ENCODE data around the gene ISG15. TPM values are rescaled to one million over a fixed set of nuclear protein-coding genes. Genes with fewer than 3 reads are reported as not detected.

Gene ISG15
- total RNA-seq, 1 donor from 2014 or later = 31.9 TPM

DNA sequence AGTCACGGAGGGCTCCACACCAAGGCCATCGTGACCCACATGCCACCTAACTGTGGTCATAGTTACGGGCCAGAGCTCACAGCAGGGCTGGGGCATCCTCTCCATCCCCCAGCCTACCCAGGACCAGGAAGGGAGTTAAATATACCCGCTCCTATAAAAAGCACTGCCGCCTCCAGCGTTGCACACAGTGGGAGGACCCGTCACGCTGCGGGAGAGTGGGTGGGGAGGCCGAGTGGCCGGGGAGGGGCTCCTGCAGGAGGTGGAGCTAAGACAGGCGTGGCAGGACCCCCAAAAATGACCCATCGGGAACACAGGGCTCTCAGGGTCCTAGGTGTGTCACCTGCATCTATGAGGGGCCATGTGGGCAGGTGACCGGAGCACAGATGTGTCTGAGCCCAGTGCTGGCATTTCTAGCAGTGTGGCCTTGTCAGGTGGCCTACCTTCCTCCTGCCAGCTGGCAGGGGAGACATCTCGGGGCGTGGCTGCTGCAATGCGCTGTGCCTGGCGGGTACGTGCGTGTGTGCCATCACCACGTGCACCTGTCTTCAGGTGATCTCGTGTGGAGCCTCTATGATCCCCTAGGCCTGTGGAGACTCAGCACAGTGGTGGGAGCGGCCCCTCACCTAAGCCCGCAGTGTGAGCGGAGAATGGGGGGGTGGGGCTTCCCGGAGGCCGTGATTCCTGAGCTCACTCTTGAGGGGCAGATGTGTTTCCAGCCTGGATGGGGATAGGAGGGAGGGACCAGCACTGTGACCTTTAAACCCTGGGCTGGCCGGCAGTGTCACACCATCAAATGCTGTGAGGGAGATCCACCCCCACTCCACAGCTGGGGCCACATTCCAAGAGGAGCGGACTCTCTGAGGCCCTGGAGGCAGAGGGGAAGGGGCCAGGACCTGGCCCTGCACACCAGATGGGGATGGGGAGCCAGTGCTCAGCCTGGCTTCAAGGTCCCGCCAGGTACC is 24.4 kb downstream of the ISG15 start:
- Mint-ChIP-seq H3K4me3 (ENCODE audit: low read depth) (no peak overlapping the region), H3K4me1 (ENCODE audit: low read depth) (peaks cover 11% of the 10 kb centered on the region), H3K36me3 (ENCODE audit: low read depth) (no peaks in the 10 kb centered on the region), H3K9me3 (no peaks in the 10 kb centered on the region), H3K27me3 (ENCODE audit: low read depth) (peaks cover 27% of the 10 kb centered on the region), H3K27ac (no peak overlapping the region)
- intact Hi-C loops (cut with micrococcal nuclease) = no loop called here
- DNase-seq (ENCODE audit: low spot score) = no peak

DNA sequence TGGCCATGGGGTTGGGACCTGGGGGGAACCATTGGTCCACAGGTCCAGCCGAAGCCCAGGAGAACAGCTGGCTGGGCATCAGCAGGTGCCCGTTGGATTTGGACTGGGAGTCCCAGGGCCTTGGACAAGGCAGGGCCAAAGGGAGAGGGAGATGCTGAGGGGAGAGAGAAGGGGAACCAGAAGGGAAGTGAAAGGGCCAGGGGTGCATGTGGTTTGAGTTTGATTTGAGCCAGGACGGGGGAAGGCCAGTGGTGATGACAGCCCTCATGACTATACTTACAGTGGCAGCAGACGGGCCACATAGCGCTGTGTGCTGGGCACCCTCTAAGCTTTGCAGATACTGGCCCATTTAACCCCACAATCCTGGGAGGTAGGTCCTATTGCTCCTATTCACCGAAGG is 25.4 kb downstream of the ISG15 start:
- Mint-ChIP-seq H3K27me3 (ENCODE audit: low read depth) (peaks cover 27% of the 10 kb centered on the region), H3K36me3 (ENCODE audit: low read depth) (no peaks in the 10 kb centered on the region)

DNA sequence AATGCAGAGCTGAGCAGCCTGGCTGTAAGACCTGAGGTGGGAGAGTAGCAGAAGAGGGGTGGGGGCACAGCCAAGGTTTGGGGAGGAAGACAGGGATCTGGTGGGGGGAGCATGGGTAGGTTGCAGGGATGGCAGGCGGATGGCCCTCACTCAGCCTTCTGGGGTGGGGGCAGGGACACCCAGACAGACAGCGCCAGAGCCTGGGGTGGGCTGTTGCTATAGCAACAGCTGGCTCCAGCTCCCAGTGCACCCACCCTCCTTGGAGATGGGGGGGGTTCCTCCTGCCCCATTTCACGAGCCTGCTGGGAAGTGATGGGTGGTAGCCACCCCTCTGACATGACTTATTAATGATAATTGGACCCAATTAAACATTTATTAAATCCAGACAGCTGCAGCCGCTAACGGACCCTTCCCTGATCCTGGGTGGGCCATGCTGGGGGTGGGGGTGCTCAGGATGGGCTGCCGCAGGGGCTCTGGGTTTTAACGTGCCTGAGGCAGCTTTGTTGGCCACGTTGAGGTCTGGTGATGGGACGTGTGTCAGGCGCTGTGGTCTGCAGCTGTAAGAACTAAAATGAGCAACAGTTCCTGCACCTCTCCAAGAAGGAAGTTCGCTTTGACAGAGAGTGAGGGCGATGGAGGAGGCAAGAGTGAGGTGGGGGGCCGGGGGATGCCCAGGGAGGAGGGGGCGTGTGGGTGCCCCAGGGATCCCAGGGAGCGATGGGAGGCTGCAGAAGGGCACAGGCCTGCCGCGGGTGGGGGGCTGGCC is 26.0 kb downstream of the ISG15 start:
- no peak for DNase-seq (ENCODE audit: low spot score)
- peak overlapping the region; percentile 2 for H3K27ac Mint-ChIP-seq
- intact Hi-C loops (cut with micrococcal nuclease) = no loop called here

More for the DNA sequence above, 25.4 kb downstream of the ISG15 start:
- H3K4me3 Mint-ChIP-seq (ENCODE audit: low read depth) = peak overlapping the region; percentile 1
- H3K4me1 Mint-ChIP-seq (ENCODE audit: low read depth) = peaks cover 11% of the 10 kb centered on the region
- intact Hi-C loops (cut with micrococcal nuclease) = no loop called here
- H3K9me3 Mint-ChIP-seq = no peaks in the 10 kb centered on the region
- H3K27ac Mint-ChIP-seq = no peak overlapping the region
- no peak for DNase-seq (ENCODE audit: low spot score)

DNA sequence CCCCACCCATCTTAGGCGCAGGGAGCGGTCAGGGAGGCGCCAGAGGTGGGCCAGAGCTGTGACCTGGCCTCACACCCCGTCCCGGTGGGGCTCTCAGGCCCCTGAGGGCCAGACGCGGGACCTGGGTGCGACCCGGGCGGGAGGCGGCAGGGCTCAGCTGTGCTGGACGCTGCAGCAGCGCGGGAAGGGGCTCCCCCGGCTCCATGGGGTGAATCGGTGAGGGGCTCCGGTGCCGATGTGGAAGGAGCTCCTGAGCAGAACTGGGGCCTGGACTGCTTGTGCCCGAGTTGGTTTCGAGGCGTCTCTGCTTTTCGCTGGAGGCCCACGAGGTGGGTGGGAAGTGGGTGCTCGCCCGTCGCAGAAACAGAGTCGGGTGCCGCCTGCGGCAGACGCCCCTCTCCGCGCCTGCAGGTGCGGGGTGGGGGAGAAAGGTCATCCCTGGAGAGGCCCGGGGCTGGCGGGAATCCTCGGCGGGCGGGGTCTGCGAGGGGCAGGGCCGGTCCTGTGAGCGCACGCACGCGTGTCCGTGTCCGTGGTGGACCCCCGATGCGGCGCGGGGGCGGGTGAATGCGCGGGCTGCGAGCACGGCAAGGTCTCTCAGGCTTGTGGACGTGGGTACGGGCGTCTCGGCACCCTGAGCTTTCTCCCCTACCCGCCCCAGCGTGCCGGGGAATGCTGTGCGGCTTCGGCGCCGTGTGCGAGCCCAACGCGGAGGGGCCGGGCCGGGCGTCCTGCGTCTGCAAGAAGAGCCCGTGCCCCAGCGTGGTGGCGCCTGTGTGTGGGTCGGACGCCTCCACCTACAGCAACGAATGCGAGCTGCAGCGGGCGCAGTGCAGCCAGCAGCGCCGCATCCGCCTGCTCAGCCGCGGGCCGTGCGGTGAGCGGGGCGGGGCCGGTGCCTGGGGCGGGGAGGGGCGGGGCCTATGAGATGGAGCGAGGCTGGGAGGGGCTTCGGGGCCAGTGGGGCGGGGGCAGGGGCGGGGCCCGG is 27.0 kb downstream of the ISG15 start:
- peaks cover 21% of the 10 kb centered on the region for H3K27me3 Mint-ChIP-seq (ENCODE audit: low read depth)
- peaks cover 11% of the 10 kb centered on the region for H3K4me1 Mint-ChIP-seq (ENCODE audit: low read depth)
- H3K27ac Mint-ChIP-seq = peak overlapping the region; percentile 2
- no peaks in the 10 kb centered on the region for H3K36me3 Mint-ChIP-seq (ENCODE audit: low read depth)
- H3K4me3 Mint-ChIP-seq (ENCODE audit: low read depth) = peak overlapping the region; percentile 63
- intact Hi-C loops (cut with micrococcal nuclease) = loop anchor here (2.0 kb wide), 2 partner anchors 19 to 77 kb away; partner anchors contain the start of gene C1orf159
- DNase-seq (ENCODE audit: low spot score) = peak; percentile 79
- no peaks in the 10 kb centered on the region for H3K9me3 Mint-ChIP-seq

More for the DNA sequence above, 26.0 kb downstream of the ISG15 start:
- peak overlapping the region; percentile 63 for H3K4me3 Mint-ChIP-seq (ENCODE audit: low read depth)
- peaks cover 25% of the 10 kb centered on the region for H3K27me3 Mint-ChIP-seq (ENCODE audit: low read depth)
- peaks cover 11% of the 10 kb centered on the region for H3K4me1 Mint-ChIP-seq (ENCODE audit: low read depth)
- no peaks in the 10 kb centered on the region for H3K9me3 Mint-ChIP-seq
- no peaks in the 10 kb centered on the region for H3K36me3 Mint-ChIP-seq (ENCODE audit: low read depth)

DNA sequence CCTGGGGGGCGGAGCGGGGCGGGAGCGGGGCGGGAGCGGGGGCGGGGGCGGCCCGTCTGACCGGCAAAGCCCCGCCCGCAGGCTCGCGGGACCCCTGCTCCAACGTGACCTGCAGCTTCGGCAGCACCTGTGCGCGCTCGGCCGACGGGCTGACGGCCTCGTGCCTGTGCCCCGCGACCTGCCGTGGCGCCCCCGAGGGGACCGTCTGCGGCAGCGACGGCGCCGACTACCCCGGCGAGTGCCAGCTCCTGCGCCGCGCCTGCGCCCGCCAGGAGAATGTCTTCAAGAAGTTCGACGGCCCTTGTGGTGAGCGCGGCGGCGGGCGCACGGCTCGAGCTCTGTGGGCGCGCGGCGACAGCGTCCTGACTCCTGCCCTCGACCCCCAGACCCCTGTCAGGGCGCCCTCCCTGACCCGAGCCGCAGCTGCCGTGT is 27.8 kb downstream of the ISG15 start:
- Mint-ChIP-seq H3K27ac (no peak overlapping the region), H3K4me3 (ENCODE audit: low read depth) (no peak overlapping the region), H3K9me3 (no peaks in the 10 kb centered on the region), H3K4me1 (ENCODE audit: low read depth) (peaks cover 11% of the 10 kb centered on the region), H3K36me3 (ENCODE audit: low read depth) (no peaks in the 10 kb centered on the region), H3K27me3 (ENCODE audit: low read depth) (peaks cover 17% of the 10 kb centered on the region)
- no peak for DNase-seq (ENCODE audit: low spot score)
- intact Hi-C loops (cut with micrococcal nuclease) = loop anchor here (2.0 kb wide), 2 partner anchors 18 to 76 kb away; partner anchors contain the start of gene C1orf159

DNA sequence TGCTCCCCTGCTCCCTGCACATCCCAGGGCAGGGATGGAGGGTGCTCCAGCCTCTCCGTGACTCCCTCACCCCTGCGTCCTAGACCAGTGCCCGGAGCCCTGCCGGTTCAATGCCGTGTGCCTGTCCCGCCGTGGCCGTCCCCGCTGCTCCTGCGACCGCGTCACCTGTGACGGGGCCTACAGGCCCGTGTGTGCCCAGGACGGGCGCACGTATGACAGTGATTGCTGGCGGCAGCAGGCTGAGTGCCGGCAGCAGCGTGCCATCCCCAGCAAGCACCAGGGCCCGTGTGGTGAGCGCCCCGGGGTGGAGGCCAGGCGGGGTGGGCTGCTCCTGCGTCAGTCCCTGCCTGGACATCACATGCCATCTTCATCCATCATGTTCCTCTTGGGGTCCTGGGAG is 28.6 kb downstream of the ISG15 start:
- no peak overlapping the region for H3K4me3 Mint-ChIP-seq (ENCODE audit: low read depth)
- intact Hi-C loops (cut with micrococcal nuclease) = loop anchor here (2.0 kb wide), 2 partner anchors 17 to 75 kb away; partner anchors contain the start of gene C1orf159
- no peak for DNase-seq (ENCODE audit: low spot score)

DNA sequence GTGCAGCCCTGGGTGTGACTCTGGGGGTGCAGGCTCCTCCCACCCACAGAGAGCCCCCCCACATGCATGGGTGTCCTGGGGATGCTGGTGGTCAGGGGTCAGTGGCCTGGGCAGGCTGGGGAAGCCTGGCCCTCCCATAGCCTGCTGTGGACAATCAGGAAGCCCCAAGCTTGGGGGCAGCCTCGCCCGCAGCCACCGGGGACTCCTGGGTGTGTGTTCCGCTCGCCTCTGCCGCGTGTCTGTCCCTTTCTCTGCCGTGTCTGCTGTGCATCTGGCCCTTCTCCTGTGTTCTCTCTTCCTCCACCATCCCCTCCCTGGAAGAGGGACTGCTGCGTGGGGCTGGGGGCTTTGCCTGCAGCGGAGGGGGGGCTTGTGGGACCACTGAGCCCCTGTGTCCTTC is 29.5 kb downstream of the ISG15 start:
- peaks cover 11% of the 10 kb centered on the region for H3K4me1 Mint-ChIP-seq (ENCODE audit: low read depth)
- intact Hi-C loops (cut with micrococcal nuclease) = no loop called here
- no peaks in the 10 kb centered on the region for H3K9me3 Mint-ChIP-seq
- DNase-seq (ENCODE audit: low spot score) = no peak
- no peaks in the 10 kb centered on the region for H3K36me3 Mint-ChIP-seq (ENCODE audit: low read depth)
- peaks cover 15% of the 10 kb centered on the region for H3K27me3 Mint-ChIP-seq (ENCODE audit: low read depth)
- no peak overlapping the region for H3K4me3 Mint-ChIP-seq (ENCODE audit: low read depth)
- H3K27ac Mint-ChIP-seq = no peak overlapping the region

More for the DNA sequence above, 28.6 kb downstream of the ISG15 start:
- H3K27me3 Mint-ChIP-seq (ENCODE audit: low read depth) = peaks cover 15% of the 10 kb centered on the region
- peaks cover 11% of the 10 kb centered on the region for H3K4me1 Mint-ChIP-seq (ENCODE audit: low read depth)
- H3K9me3 Mint-ChIP-seq = no peaks in the 10 kb centered on the region
- H3K36me3 Mint-ChIP-seq (ENCODE audit: low read depth) = no peaks in the 10 kb centered on the region
- H3K27ac Mint-ChIP-seq = no peak overlapping the region

DNA sequence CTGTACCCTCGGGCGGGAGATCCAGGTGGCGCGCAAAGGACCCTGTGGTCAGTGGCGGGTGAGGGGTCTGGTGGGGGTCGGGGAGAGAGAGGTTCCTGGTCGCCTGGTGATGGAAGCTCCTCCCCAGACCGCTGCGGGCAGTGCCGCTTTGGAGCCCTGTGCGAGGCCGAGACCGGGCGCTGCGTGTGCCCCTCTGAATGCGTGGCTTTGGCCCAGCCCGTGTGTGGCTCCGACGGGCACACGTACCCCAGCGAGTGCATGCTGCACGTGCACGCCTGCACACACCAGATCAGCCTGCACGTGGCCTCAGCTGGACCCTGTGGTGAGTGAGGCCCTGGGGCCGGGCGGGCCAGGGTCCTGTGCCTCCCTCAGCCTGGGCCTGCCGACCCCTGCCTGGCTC is 30.1 kb downstream of the ISG15 start:
- Mint-ChIP-seq H3K4me1 (ENCODE audit: low read depth) (peaks cover 11% of the 10 kb centered on the region), H3K27ac (no peak overlapping the region), H3K9me3 (no peaks in the 10 kb centered on the region), H3K36me3 (ENCODE audit: low read depth) (no peaks in the 10 kb centered on the region), H3K27me3 (ENCODE audit: low read depth) (peaks cover 13% of the 10 kb centered on the region), H3K4me3 (ENCODE audit: low read depth) (no peak overlapping the region)
- DNase-seq (ENCODE audit: low spot score) = no peak
- intact Hi-C loops (cut with micrococcal nuclease) = no loop called here

DNA sequence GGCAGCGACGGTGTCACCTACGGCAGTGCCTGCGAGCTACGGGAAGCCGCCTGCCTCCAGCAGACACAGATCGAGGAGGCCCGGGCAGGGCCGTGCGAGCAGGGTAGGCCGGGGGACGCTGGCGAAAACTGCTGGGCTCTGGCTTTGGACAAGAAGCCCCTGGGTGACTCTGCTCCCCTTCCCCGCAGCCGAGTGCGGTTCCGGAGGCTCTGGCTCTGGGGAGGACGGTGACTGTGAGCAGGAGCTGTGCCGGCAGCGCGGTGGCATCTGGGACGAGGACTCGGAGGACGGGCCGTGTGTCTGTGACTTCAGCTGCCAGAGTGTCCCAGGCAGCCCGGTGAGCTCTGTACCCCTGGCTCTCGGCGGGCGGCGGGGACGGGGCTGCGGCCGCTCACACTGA is 30.6 kb downstream of the ISG15 start:
- no peak for DNase-seq (ENCODE audit: low spot score)
- H3K27me3 Mint-ChIP-seq (ENCODE audit: low read depth) = peaks cover 8% of the 10 kb centered on the region
- no peak overlapping the region for H3K27ac Mint-ChIP-seq
- H3K4me1 Mint-ChIP-seq (ENCODE audit: low read depth) = peaks cover 6% of the 10 kb centered on the region
- intact Hi-C loops (cut with micrococcal nuclease) = no loop called here
- H3K36me3 Mint-ChIP-seq (ENCODE audit: low read depth) = no peaks in the 10 kb centered on the region
- no peaks in the 10 kb centered on the region for H3K9me3 Mint-ChIP-seq
- no peak overlapping the region for H3K4me3 Mint-ChIP-seq (ENCODE audit: low read depth)

DNA sequence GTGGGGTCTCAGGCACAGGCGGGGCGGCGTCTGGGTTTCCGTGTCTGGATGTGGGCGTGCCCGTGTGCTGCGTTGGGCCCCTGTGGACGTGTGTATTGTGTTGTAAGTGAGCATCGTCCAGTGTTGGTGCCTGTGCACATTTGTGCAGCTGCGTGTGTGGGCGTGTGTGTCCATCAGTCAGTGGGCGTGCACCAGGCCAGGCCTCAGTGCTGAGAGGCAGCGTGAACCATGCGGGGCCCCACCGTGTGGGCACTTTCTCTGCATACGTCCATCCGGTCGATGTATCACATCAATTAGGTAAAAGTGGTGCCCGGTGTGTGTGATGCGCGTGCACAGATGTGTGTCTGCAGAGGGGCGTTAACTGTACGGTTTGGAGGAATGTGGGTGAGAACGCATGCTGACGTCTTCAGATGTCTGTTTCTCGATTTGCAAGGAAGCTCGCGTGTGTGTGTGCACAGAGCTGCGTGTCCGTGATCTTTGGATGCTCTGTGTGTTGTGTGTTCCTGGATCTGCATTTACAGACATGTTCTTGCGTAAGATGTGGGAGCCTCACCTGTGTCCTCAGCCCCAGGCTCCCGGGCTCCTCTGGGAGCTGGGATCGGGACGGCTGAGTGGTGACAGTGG is 31.3 kb downstream of the ISG15 start:
- peaks cover 3% of the 10 kb centered on the region for H3K27me3 Mint-ChIP-seq (ENCODE audit: low read depth)
- no peaks in the 10 kb centered on the region for H3K9me3 Mint-ChIP-seq
- H3K4me3 Mint-ChIP-seq (ENCODE audit: low read depth) = no peak overlapping the region
- peaks cover 2% of the 10 kb centered on the region for H3K4me1 Mint-ChIP-seq (ENCODE audit: low read depth)
- no peak for DNase-seq (ENCODE audit: low spot score)
- intact Hi-C loops (cut with micrococcal nuclease) = no loop called here
- H3K27ac Mint-ChIP-seq = no peak overlapping the region
- H3K36me3 Mint-ChIP-seq (ENCODE audit: low read depth) = no peaks in the 10 kb centered on the region

DNA sequence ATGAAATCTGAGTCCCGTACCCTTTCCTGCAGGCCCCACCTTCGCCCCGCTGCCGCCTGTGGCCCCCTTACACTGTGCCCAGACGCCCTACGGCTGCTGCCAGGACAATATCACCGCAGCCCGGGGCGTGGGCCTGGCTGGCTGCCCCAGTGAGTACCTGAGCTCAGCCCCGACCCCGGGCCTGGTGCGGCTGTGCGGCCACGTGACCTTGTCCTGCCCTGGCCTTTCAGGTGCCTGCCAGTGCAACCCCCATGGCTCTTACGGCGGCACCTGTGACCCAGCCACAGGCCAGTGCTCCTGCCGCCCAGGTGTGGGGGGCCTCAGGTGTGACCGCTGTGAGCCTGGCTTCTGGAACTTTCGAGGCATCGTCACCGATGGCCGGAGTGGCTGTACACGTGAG is 31.8 kb downstream of the ISG15 start:
- intact Hi-C loops (cut with micrococcal nuclease) = no loop called here
- Mint-ChIP-seq H3K4me3 (ENCODE audit: low read depth) (no peak overlapping the region), H3K9me3 (no peaks in the 10 kb centered on the region), H3K27ac (no peak overlapping the region), H3K36me3 (ENCODE audit: low read depth) (no peaks in the 10 kb centered on the region), H3K27me3 (ENCODE audit: low read depth) (no peaks in the 10 kb centered on the region), H3K4me1 (ENCODE audit: low read depth) (no peaks in the 10 kb centered on the region)
- DNase-seq (ENCODE audit: low spot score) = no peak

All from activated T-helper 2 cell treated with anti-CD3 and anti-CD28 coated beads, Interferon-gamma antibody, Interleukin-2, Interleukin-4, amounts not matched to agents 10 μg/mL and 5 μg/mL and 100 μg/mL, durations not matched to agents 14 hours and 24 hours and 36 hours (primary cell).